Fibroblast of lung (primary cell): ENCODE measurements around the gene TMPRSS2. TPM values are rescaled to one million over a fixed set of nuclear protein-coding genes. Genes with fewer than 3 reads are reported as not detected.

Source experiments
- DNase-seq, 2 donors: peaks; one replicate each; pipeline versions ENCODE4 v3.0.0 to v3.0.0-alpha.2; 2010; ENCODE audit warnings: low read depth in 2 of 2
- H2AFZ ChIP-seq: 2 replicates; pipeline ENCODE4 v1.5.1; 2012; ENCODE audit warnings: low read length, control low read depth, inconsistent platforms
- H3K27ac ChIP-seq: 2 replicates; pipeline ENCODE4 v1.5.1; 2011; ENCODE audit warnings: low read length, control low read depth; ENCODE audit not compliant: insufficient read depth
- H3K27me3 ChIP-seq: 2 replicates; pipeline ENCODE4 v1.5.1; 2011; ENCODE audit warnings: mild to moderate bottlenecking, low read length; ENCODE audit not compliant: control insufficient read depth, insufficient read depth
- H3K36me3 ChIP-seq: 2 replicates; pipeline ENCODE4 v1.5.1; 2011; ENCODE audit warnings: low read length; ENCODE audit not compliant: control insufficient read depth, insufficient read depth
- H3K4me1 ChIP-seq: 2 replicates; pipeline ENCODE4 v1.5.1; 2011; ENCODE audit warnings: low read length; ENCODE audit not compliant: control insufficient read depth, insufficient read depth; ENCODE audit errors: extremely low read depth
- H3K4me2 ChIP-seq: 2 replicates; pipeline ENCODE4 v1.5.1; 2011; ENCODE audit warnings: low read length, control low read depth; ENCODE audit not compliant: insufficient read depth; ENCODE audit errors: extremely low read depth
- H3K4me3 ChIP-seq, 4 experiments: fragments of 200-600 bp in 1 of 4; sonication (generic) in 1 of 4; replicated peaks in 1 of 4; 2 replicates each; pipeline ENCODE4 v1.5.1; 2011 to 2016; ENCODE audit warnings: low read length in 4 of 4, low read depth in 3 of 4, mild to moderate bottlenecking in 3 of 4, control low read depth in 2 of 4, inconsistent platforms in 1 of 4, mixed read lengths in 1 of 4; ENCODE audit not compliant: insufficient read depth in 1 of 4; ENCODE audit errors: control extremely low read depth in 1 of 4
- H3K79me2 ChIP-seq: 2 replicates; pipeline ENCODE4 v1.5.1; 2012; ENCODE audit warnings: mild to moderate bottlenecking, low read length, inconsistent platforms; ENCODE audit not compliant: control insufficient read depth, insufficient read depth
- H3K9ac ChIP-seq: 2 replicates; pipeline ENCODE4 v1.5.1; 2011; ENCODE audit warnings: mild to moderate bottlenecking, low read length, control low read depth; ENCODE audit not compliant: insufficient read depth
- H3K9me3 ChIP-seq: 2 replicates; pipeline ENCODE4 v1.5.1; 2012; ENCODE audit warnings: low read depth, low read length; ENCODE audit not compliant: control insufficient read depth, insufficient read depth
- H4K20me1 ChIP-seq: 2 replicates; pipeline ENCODE4 v1.5.1; 2011; ENCODE audit warnings: low read length; ENCODE audit not compliant: control insufficient read depth, insufficient read depth; ENCODE audit errors: extremely low read depth
- EZH2 ChIP-seq: IDR thresholded peaks from 2 replicates; pipeline ENCODE4 v1.5.1; 2012; ENCODE audit warnings: low read length, control low read depth, mild to moderate bottlenecking; ENCODE audit errors: missing control alignments
- polyA plus RNA-seq, 2 donors: library from polyadenylated mRNA; depleted of rRNA in 1 of 2; stranded (reverse) in 1 of 2; unstranded in 1 of 2; fragments of >200 nt; gene quantifications; 2 replicates each; pipeline ENCODE4 v1.2.1, GENCODE V29; 2011 to 2012; ENCODE audit warnings: missing spikeins in 1 of 2
- total RNA-seq: library from RNA; depleted of rRNA; stranded (reverse); fragments of >200 nt; gene quantifications from 2 replicates; pipeline ENCODE4 v1.2.1, GENCODE V29; 2014
- TF ChIP-seq, protein P1 (sequence below), 2 donors: IDR thresholded peaks in 1 of 2; conservative IDR thresholded peaks in 1 of 2; 1 replicate in 1 of 2; 2 replicates in 1 of 2; pipeline ENCODE4 v1.5.1; 2011 to 2012; ENCODE audit warnings: low read length in 2 of 2, control low read depth in 1 of 2, inconsistent platforms in 1 of 2, low read depth in 1 of 2, mild to moderate bottlenecking in 1 of 2

Gene TMPRSS2
- total and polyA plus RNA-seq, 2 donors (not counting 1 experiment from before 2014, with no cell fraction given), result 0.17 TPM; not detected in 1

DNA sequence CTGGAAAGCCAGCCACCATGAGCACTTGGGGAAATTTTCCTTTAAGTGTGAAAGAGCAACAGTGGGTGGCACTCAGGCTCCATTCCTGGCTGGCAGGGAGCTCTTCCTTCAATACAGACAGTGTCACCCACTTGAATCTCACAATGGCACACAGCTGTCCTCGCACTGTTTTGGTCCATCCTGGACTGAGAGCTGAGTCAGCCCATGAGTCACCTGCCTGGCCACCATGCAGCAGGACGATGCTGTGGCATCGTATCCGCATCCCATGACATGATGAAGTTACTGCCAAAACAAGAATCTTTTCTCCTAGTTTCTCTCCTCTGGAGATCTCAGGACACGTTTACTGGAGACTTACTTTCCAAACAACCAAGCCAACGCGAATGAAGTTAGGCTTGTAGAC is 6.0 kb downstream of the TMPRSS2 start:
- no peak overlapping the region for H3K4me2 ChIP-seq
- H4K20me1 ChIP-seq, result no peaks in the 10 kb centered on the region
- no peaks in the 10 kb centered on the region for H3K4me1 ChIP-seq
- no peak overlapping the region for H3K9ac ChIP-seq
- TF ChIP-seq, protein P1, sequence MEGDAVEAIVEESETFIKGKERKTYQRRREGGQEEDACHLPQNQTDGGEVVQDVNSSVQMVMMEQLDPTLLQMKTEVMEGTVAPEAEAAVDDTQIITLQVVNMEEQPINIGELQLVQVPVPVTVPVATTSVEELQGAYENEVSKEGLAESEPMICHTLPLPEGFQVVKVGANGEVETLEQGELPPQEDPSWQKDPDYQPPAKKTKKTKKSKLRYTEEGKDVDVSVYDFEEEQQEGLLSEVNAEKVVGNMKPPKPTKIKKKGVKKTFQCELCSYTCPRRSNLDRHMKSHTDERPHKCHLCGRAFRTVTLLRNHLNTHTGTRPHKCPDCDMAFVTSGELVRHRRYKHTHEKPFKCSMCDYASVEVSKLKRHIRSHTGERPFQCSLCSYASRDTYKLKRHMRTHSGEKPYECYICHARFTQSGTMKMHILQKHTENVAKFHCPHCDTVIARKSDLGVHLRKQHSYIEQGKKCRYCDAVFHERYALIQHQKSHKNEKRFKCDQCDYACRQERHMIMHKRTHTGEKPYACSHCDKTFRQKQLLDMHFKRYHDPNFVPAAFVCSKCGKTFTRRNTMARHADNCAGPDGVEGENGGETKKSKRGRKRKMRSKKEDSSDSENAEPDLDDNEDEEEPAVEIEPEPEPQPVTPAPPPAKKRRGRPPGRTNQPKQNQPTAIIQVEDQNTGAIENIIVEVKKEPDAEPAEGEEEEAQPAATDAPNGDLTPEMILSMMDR (conservative IDR thresholded peaks at IDR 0.05 in 1 of 2, IDR thresholded peaks at IDR 0.05 in 1 of 2; ENCODE audit: low read depth in 1 of 2, low read length in 2 of 2), result no peak
- no peak for TF ChIP-seq EZH2
- H3K27me3 ChIP-seq, result peaks cover 19% of the 10 kb centered on the region
- no peaks in the 10 kb centered on the region for H3K36me3 ChIP-seq
- H3K9me3 ChIP-seq, result no peaks in the 10 kb centered on the region
- H3K4me3 ChIP-seq, result no peak overlapping the region
- DNase-seq, result peak in 1 of 2 donors; percentile 20
- H3K27ac ChIP-seq, result no peak overlapping the region
- H2AFZ ChIP-seq, result no peak overlapping the region
- H3K79me2 ChIP-seq, result no peaks in the 10 kb centered on the region

DNA sequence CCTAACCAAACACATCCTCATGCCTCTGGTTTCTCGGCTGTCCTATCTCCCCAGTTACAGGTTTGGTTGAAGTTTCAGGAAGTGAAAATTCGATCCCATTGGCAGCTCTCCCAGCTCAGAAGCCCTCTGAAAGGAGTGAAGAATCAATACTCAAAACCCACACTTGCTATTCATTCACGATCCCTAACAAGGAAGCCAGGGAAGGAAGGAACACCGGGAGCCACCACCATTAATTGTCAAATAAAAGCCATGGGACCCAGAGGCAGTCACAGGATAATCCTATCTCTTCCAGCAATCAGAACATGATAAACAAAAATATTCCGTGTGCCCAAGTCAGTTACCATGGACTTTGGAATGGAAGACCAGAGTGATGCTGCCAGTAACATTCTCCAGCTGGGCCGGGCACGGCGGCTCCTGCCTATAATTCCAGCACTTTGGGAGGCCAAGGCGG is 7.0 kb downstream of the TMPRSS2 start:
- Histone ChIP-seq H3K9ac (no peak overlapping the region), H4K20me1 (no peaks in the 10 kb centered on the region)
- TF ChIP-seq, protein P1 (conservative IDR thresholded peaks at IDR 0.05 in 1 of 2, IDR thresholded peaks at IDR 0.05 in 1 of 2; ENCODE audit: low read depth in 1 of 2, low read length in 2 of 2), result no peak
- TF ChIP-seq EZH2, result no peak

DNA sequence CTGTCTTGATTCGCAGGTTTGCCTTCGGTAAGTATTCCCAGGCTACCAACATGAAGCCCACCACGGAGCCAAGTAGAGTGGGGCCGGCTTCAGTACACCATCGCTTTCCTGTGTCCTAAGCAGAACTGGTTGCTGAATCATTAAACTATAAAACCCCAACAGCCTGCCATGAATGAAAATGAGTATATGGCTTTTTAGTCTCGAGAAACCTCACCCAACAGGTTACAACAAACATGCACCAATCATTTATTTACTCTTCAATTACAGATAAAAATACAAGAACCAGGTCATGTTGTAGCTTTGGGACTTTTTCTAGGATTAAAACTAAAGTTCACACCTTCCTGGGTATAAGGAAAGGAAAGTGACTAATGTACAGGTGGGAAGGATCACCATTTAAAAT is 7.6 kb downstream of the TMPRSS2 start:
- Histone ChIP-seq H3K4me1 (no peaks in the 10 kb centered on the region), H3K9me3 (no peaks in the 10 kb centered on the region), H4K20me1 (no peaks in the 10 kb centered on the region), H3K79me2 (no peaks in the 10 kb centered on the region), H3K27ac (no peak overlapping the region), H3K36me3 (no peaks in the 10 kb centered on the region), H3K9ac (no peak overlapping the region), H3K4me2 (no peak overlapping the region), H3K27me3 (peaks cover 7% of the 10 kb centered on the region), H2AFZ (no peak overlapping the region), H3K4me3 (no peak overlapping the region)
- no peak for DNase-seq
- TF ChIP-seq EZH2, result no peak
- TF ChIP-seq, protein P1 (conservative IDR thresholded peaks at IDR 0.05 in 1 of 2, IDR thresholded peaks at IDR 0.05 in 1 of 2; ENCODE audit: low read depth in 1 of 2, low read length in 2 of 2), result no peak

More for the DNA sequence above, 7.0 kb downstream of the TMPRSS2 start:
- Histone ChIP-seq H3K9me3 (no peaks in the 10 kb centered on the region), H3K4me2 (no peak overlapping the region), H3K79me2 (no peaks in the 10 kb centered on the region), H2AFZ (no peak overlapping the region), H3K4me3 (no peak overlapping the region), H3K36me3 (no peaks in the 10 kb centered on the region), H3K27me3 (peaks cover 13% of the 10 kb centered on the region), H3K27ac (no peak overlapping the region), H3K4me1 (no peaks in the 10 kb centered on the region)
- no peak for DNase-seq
